ENCODE results near the gene STK32B. TPM values are rescaled to one million over a fixed set of nuclear protein-coding genes. Genes with fewer than 3 reads are reported as not detected.

Gene STK32B
- total RNA-seq, 1 donor from 2014 or later, result 4.2 TPM

GRCh38 chr4:5144384-5144783, 93.1 kb downstream of the STK32B start:
- no peak for TF ChIP-seq CTCF (conservative IDR thresholded peaks at IDR 0.05; ENCODE audit: low read depth, low read length)
- no peak for DNase-seq (ENCODE audit: low read depth)
- no peak overlapping the region for H3K4me3 ChIP-seq (ENCODE audit: low read depth, low read length)

- no peak for TF ChIP-seq CTCF (conservative IDR thresholded peaks at IDR 0.05; ENCODE audit: low read depth, low read length)
- DNase-seq (ENCODE audit: low read depth), result no peak
- H3K4me3 ChIP-seq (ENCODE audit: low read depth, low read length), result no peak overlapping the region
Observed at GRCh38 chr4:5146248-5146647, 95.0 kb downstream of the STK32B start.

GRCh38 chr4:5152521-5152920, 101.2 kb downstream of the STK32B start:
- H3K4me3 ChIP-seq (ENCODE audit: low read depth, low read length), result no peak overlapping the region
- no peak for TF ChIP-seq CTCF (conservative IDR thresholded peaks at IDR 0.05; ENCODE audit: low read depth, low read length)
- no peak for DNase-seq (ENCODE audit: low read depth)

GRCh38 chr4:5156682-5157081, 105.4 kb downstream of the STK32B start:
- H3K4me3 ChIP-seq (ENCODE audit: low read depth, low read length), result no peak overlapping the region
- DNase-seq (ENCODE audit: low read depth), result no peak
- TF ChIP-seq CTCF (conservative IDR thresholded peaks at IDR 0.05; ENCODE audit: low read depth, low read length), result no peak

- no peak overlapping the region for H3K4me3 ChIP-seq (ENCODE audit: low read depth, low read length)
- no peak for DNase-seq (ENCODE audit: low read depth)
- TF ChIP-seq CTCF (conservative IDR thresholded peaks at IDR 0.05; ENCODE audit: low read depth, low read length), result no peak
Observed at GRCh38 chr4:5157791-5158770, 106.8 kb downstream of the STK32B start.

- DNase-seq (ENCODE audit: low read depth), result no peak
- no peak overlapping the region for H3K4me3 ChIP-seq (ENCODE audit: low read depth, low read length)
- no peak for TF ChIP-seq CTCF (conservative IDR thresholded peaks at IDR 0.05; ENCODE audit: low read depth, low read length)
Observed at GRCh38 chr4:5158825-5159224, 107.5 kb downstream of the STK32B start.

- TF ChIP-seq CTCF (conservative IDR thresholded peaks at IDR 0.05; ENCODE audit: low read depth, low read length), result no peak
- no peak overlapping the region for H3K4me3 ChIP-seq (ENCODE audit: low read depth, low read length)
- DNase-seq (ENCODE audit: low read depth), result no peak
Observed at GRCh38 chr4:5160668-5161067, 109.4 kb downstream of the STK32B start.
